ENCODE measurements around the gene HDGF. TPM values are rescaled to one million over a fixed set of nuclear protein-coding genes. Genes with fewer than 3 reads are reported as not detected.

Gene HDGF
- total and polyA plus RNA-seq, 2 experiments from 2014 or later, result 153 to 192 TPM

- Histone ChIP-seq H3K27ac (peak overlapping the region; percentile 100), H3K9me3 (ENCODE audit: low read depth) (no peaks in the 10 kb centered on the region), H3K4me3 (peak overlapping the region; percentile 95), H4K20me1 (ENCODE audit: insufficient read depth, poor library complexity, severe bottlenecking) (no peaks in the 10 kb centered on the region), H3K27me3 (no peaks in the 10 kb centered on the region), H2AFZ (no peak overlapping the region), H3K4me2 (peak overlapping the region; percentile 83), H3K36me3 (replicated peaks; ENCODE audit: insufficient read depth, low read depth) (no peaks in the 10 kb centered on the region), H3K79me2 (peaks cover 55% of the 10 kb centered on the region), H3K9me2 (replicated peaks; ENCODE audit: insufficient read depth) (no peaks in the 10 kb centered on the region), H3K4me1 (ENCODE audit: insufficient read depth) (peaks cover 23% of the 10 kb centered on the region)
- 48% methylated on average over 1 of the region's 1 CpG for WGBS (ENCODE audit: low lambda C conversion rate, missing lambda C conversion rate)
- TF ChIP-seq, protein P1, sequence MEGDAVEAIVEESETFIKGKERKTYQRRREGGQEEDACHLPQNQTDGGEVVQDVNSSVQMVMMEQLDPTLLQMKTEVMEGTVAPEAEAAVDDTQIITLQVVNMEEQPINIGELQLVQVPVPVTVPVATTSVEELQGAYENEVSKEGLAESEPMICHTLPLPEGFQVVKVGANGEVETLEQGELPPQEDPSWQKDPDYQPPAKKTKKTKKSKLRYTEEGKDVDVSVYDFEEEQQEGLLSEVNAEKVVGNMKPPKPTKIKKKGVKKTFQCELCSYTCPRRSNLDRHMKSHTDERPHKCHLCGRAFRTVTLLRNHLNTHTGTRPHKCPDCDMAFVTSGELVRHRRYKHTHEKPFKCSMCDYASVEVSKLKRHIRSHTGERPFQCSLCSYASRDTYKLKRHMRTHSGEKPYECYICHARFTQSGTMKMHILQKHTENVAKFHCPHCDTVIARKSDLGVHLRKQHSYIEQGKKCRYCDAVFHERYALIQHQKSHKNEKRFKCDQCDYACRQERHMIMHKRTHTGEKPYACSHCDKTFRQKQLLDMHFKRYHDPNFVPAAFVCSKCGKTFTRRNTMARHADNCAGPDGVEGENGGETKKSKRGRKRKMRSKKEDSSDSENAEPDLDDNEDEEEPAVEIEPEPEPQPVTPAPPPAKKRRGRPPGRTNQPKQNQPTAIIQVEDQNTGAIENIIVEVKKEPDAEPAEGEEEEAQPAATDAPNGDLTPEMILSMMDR (IDR thresholded peaks at IDR 0.05; ENCODE audit: poor library complexity), result no peak
- TF ChIP-seq EZH2 (IDR thresholded peaks at IDR 0.05; ENCODE audit: borderline replicate concordance) (no peak), EZH2phosphoT487 (IDR thresholded peaks at IDR 0.05; ENCODE audit: low read depth, severe bottlenecking, unreplicated experiment) (no peak)
- no peak for DNase-seq (ENCODE audit: low spot score)
Observed at GRCh38 chr1:156752843-156753482, 1.5 kb upstream of the HDGF start.

DNA sequence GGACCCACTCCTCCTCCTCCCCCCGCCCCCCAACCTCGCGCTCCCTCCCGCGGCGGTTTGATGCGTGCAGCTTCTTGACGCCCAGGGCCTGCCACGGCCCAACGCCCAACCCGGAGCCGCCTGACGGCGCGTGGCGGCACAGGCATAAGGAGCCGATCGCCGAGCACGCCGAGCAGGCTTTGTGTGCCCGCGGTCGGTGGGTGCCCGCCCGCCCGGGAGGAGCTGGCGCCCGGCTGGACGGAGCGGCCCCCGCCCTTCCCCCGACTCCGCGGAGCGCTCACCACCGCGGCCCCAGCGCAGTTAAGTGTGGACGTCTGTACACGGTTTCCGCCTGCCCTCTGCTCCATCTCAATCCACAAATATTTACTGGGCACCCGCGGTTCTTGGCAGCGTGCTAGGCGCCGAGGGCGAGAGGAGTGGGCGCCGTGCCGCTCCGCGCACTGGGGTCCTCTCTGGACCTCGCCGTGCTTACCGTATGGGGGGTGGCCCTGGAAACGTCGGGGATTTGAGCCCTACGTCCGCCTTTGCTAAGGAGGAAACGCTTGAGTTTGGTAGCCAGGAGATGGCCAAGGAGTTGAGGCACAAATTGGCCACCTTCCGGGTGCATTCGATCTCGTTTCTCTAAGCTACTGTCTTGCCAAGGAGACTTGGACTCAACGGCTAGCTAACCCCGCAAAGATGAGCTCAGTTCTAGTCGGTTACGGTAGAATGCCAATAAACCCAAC, 444 bp upstream of the HDGF start:
- Histone ChIP-seq H3K4me3 (peak overlapping the region; percentile 95), H3K79me2 (peaks cover 64% of the 10 kb centered on the region), H3K27me3 (no peaks in the 10 kb centered on the region), H4K20me1 (ENCODE audit: insufficient read depth, poor library complexity, severe bottlenecking) (no peaks in the 10 kb centered on the region), H3K4me1 (ENCODE audit: insufficient read depth) (peaks cover 32% of the 10 kb centered on the region), H3K9me2 (replicated peaks; ENCODE audit: insufficient read depth) (no peaks in the 10 kb centered on the region), H3K4me2 (peak overlapping the region; percentile 83), H3K36me3 (replicated peaks; ENCODE audit: insufficient read depth, low read depth) (no peaks in the 10 kb centered on the region), H2AFZ (peak overlapping the region; percentile 98), H3K27ac (peak overlapping the region; percentile 100), H3K9me3 (ENCODE audit: low read depth) (no peaks in the 10 kb centered on the region)
- TF ChIP-seq EZH2phosphoT487 (IDR thresholded peaks at IDR 0.05; ENCODE audit: low read depth, severe bottlenecking, unreplicated experiment) (no peak), EZH2 (IDR thresholded peaks at IDR 0.05; ENCODE audit: borderline replicate concordance) (no peak)
- TF ChIP-seq, protein P1 (IDR thresholded peaks at IDR 0.05; ENCODE audit: poor library complexity), result no peak
- WGBS (ENCODE audit: low lambda C conversion rate, missing lambda C conversion rate), result 1% methylated on average over 43 of the region's 68 CpGs
- DNase-seq (ENCODE audit: low spot score), result peak; percentile 98

- Histone ChIP-seq H3K27me3 (no peaks in the 10 kb centered on the region), H3K4me2 (peak overlapping the region; percentile 94), H3K27ac (peak overlapping the region; percentile 100), H3K9me3 (ENCODE audit: low read depth) (no peaks in the 10 kb centered on the region), H2AFZ (peak overlapping the region; percentile 10), H4K20me1 (ENCODE audit: insufficient read depth, poor library complexity, severe bottlenecking) (no peaks in the 10 kb centered on the region), H3K4me1 (ENCODE audit: insufficient read depth) (peaks cover 42% of the 10 kb centered on the region), H3K36me3 (replicated peaks; ENCODE audit: insufficient read depth, low read depth) (no peaks in the 10 kb centered on the region), H3K9me2 (replicated peaks; ENCODE audit: insufficient read depth) (no peaks in the 10 kb centered on the region), H3K4me3 (peak overlapping the region; percentile 50), H3K79me2 (peaks cover 69% of the 10 kb centered on the region)
- peak; percentile 71 for DNase-seq (ENCODE audit: low spot score)
- no peak for TF ChIP-seq EZH2 (IDR thresholded peaks at IDR 0.05; ENCODE audit: borderline replicate concordance)
- no peak for TF ChIP-seq EZH2phosphoT487 (IDR thresholded peaks at IDR 0.05; ENCODE audit: low read depth, severe bottlenecking, unreplicated experiment)
- TF ChIP-seq, protein P1 (IDR thresholded peaks at IDR 0.05; ENCODE audit: poor library complexity), result no peak
- 2% methylated on average over 28 of the region's 64 CpGs for WGBS (ENCODE audit: low lambda C conversion rate, missing lambda C conversion rate)
Observed at GRCh38 chr1:156750711-156751450, 594 bp downstream of the HDGF start.

All from hepatocyte (in vitro differentiated cells).